Peyer's patch (tissue), 4 donors: ENCODE data around the gene DNAH3. TPM values are rescaled to one million over a fixed set of nuclear protein-coding genes. Genes with fewer than 3 reads are reported as not detected.
"Not testable (repeated sequence)": the region's sequence is repeated elsewhere in the genome, so short reads cannot be mapped to it uniquely, and the experiment has no call there.

Experiments used
- DNase-seq, 3 donors: peaks; one replicate each; pipeline ENCODE4 v3.0.0-alpha.2; 2017 to 2019
- H3K27ac ChIP-seq, 4 donors: fragments of 200-600 bp; sonication (generic); one replicate each; pipeline ENCODE4 v1.5.1; 2016 to 2019
- H3K27me3 ChIP-seq, 2 donors: fragments of 200-600 bp; sonication (generic); one replicate each; pipeline ENCODE4 v1.5.1; 2019
- H3K36me3 ChIP-seq, 3 donors: fragments of 200-600 bp; sonication (generic); one replicate each; pipeline ENCODE4 v1.5.1; 2016 to 2019
- H3K4me1 ChIP-seq, 4 donors: fragments of 200-600 bp; sonication (generic); one replicate each; pipeline ENCODE4 v1.5.1; 2016 to 2019
- H3K4me3 ChIP-seq, 4 donors: fragments of 200-600 bp; sonication (generic); 1 replicate in 3 of 4; 2 replicates in 1 of 4; pipeline ENCODE4 v1.5.1; 2016 to 2019; ENCODE audit warnings: mild to moderate bottlenecking in 1 of 4
- H3K9me3 ChIP-seq, 4 donors: fragments of 200-600 bp; sonication (generic); one replicate each; pipeline ENCODE4 v1.5.1; 2016 to 2019; ENCODE audit warnings: mild to moderate bottlenecking in 1 of 4
- CTCF ChIP-seq, 6 experiments: fragments of 450-650 bp in 4 of 6; fragments of 200-600 bp in 2 of 6; sonication (generic) in 1 of 6; IDR thresholded peaks; one replicate each; pipeline ENCODE4 v1.5.1; 2017 to 2019; ENCODE audit warnings: antibody characterized with exemption in 6 of 6, mild to moderate bottlenecking in 3 of 6, moderate library complexity in 1 of 6
- POLR2A ChIP-seq, 2 donors: fragments of 450-650 bp; IDR thresholded peaks; one replicate each; pipeline ENCODE4 v1.5.1; 2017; ENCODE audit warnings: antibody characterized with exemption in 2 of 2, mild to moderate bottlenecking in 2 of 2, moderate library complexity in 2 of 2
- total RNA-seq, 4 donors: library from RNA; depleted of rRNA; stranded (reverse); fragments of >200 nt; gene quantifications; one replicate each; pipeline ENCODE4 v1.1.0, GENCODE V29; 2016

Gene DNAH3
- total RNA-seq, 4 donors from 2014 or later = 2.1 to 6.7 (median 4.5) TPM

- no peak overlapping the region for H3K27ac ChIP-seq
- no peak for TF ChIP-seq CTCF (IDR thresholded peaks at IDR 0.05)
- no peak for TF ChIP-seq POLR2A (IDR thresholded peaks at IDR 0.05)
- no peak for DNase-seq
Observed at GRCh38 chr16:20938426-20938825, 212.2 kb downstream of the DNAH3 start.

GRCh38 chr16:20937736-20938135 is 212.9 kb downstream of the DNAH3 start:
- Histone ChIP-seq H3K27me3 (no peaks in the 10 kb centered on the region), H3K27ac (no peak overlapping the region), H3K4me1 (no peaks in the 10 kb centered on the region), H3K9me3 (no peaks in the 10 kb centered on the region), H3K36me3 (no peaks in the 10 kb centered on the region), H3K4me3 (no peak overlapping the region)
- DNase-seq = peak in 1 of 3 donors; percentile 50
- TF ChIP-seq CTCF (IDR thresholded peaks at IDR 0.05) = no peak
- no peak for TF ChIP-seq POLR2A (IDR thresholded peaks at IDR 0.05)

More at GRCh38 chr16:20938426-20938825, 212.2 kb downstream of the DNAH3 start:
- H3K4me1 ChIP-seq = no peaks in the 10 kb centered on the region
- no peak overlapping the region for H3K4me3 ChIP-seq
- H3K27me3 ChIP-seq = no peaks in the 10 kb centered on the region
- no peaks in the 10 kb centered on the region for H3K9me3 ChIP-seq
- no peaks in the 10 kb centered on the region for H3K36me3 ChIP-seq

GRCh38 chr16:20933589-20933988 is 217.1 kb downstream of the DNAH3 start:
- Histone ChIP-seq H3K4me3 (no peak overlapping the region), H3K9me3 (no peaks in the 10 kb centered on the region), H3K27ac (no peak overlapping the region), H3K36me3 (no peaks in the 10 kb centered on the region), H3K27me3 (no peaks in the 10 kb centered on the region), H3K4me1 (no peaks in the 10 kb centered on the region)
- TF ChIP-seq CTCF (IDR thresholded peaks at IDR 0.05) (no peak), POLR2A (IDR thresholded peaks at IDR 0.05) (no peak)
- no peak for DNase-seq

- H3K27ac ChIP-seq = no peak overlapping the region
- no peaks in the 10 kb centered on the region for H3K4me1 ChIP-seq
- no peaks in the 10 kb centered on the region for H3K36me3 ChIP-seq
- no peaks in the 10 kb centered on the region for H3K27me3 ChIP-seq
- no peak for DNase-seq
- TF ChIP-seq POLR2A (IDR thresholded peaks at IDR 0.05) = no peak
- no peak for TF ChIP-seq CTCF (IDR thresholded peaks at IDR 0.05)
- no peak overlapping the region for H3K4me3 ChIP-seq
- no peaks in the 10 kb centered on the region for H3K9me3 ChIP-seq
Observed at GRCh38 chr16:20931066-20931600, 219.5 kb downstream of the DNAH3 start.

DNA sequence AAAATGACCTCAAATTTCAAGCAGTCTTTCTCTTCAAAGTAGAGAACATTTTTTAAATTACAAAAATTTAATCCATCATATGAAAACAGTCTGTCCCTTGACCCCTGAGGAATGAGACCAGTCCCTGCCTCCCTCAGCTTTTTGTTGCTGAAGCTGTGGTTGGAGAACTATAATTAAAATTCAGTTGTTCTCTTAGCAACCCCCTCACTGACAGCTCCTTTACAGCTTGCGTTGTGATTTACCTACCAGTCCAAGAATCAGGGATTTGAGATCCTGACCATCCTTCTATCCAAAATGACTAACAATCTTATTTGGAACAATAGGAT is 220.3 kb downstream of the DNAH3 start:
- no peaks in the 10 kb centered on the region for H3K27me3 ChIP-seq
- no peaks in the 10 kb centered on the region for H3K9me3 ChIP-seq
- no peak for TF ChIP-seq POLR2A (IDR thresholded peaks at IDR 0.05)
- TF ChIP-seq CTCF (IDR thresholded peaks at IDR 0.05) = no peak
- no peaks in the 10 kb centered on the region for H3K36me3 ChIP-seq
- no peak for DNase-seq
- no peak overlapping the region for H3K4me3 ChIP-seq
- no peaks in the 10 kb centered on the region for H3K4me1 ChIP-seq
- no peak overlapping the region for H3K27ac ChIP-seq

- not testable (repeated sequence) for DNase-seq, H3K27ac ChIP-seq, H3K27me3 ChIP-seq, H3K4me1 ChIP-seq, H3K36me3 ChIP-seq, H3K9me3 ChIP-seq, H3K4me3 ChIP-seq
Observed at GRCh38 chr16:20929676-20930364, 220.8 kb downstream of the DNAH3 start.
